GM18526 (cell line): Measurements from ENCODE around the gene RNASEH2A.

Experiments
- POLR2A ChIP-seq: IDR thresholded peaks from 3 replicates; pipeline ENCODE4 v1.6.1; 2011; ENCODE audit not compliant: insufficient read length; ENCODE audit errors: extremely low read depth

The RNASEH2A gene

GRCh38 chr19:12797141-12797587, 9.2 kb upstream of the RNASEH2A start:
- TF ChIP-seq POLR2A = no peak

- no peak for TF ChIP-seq POLR2A
These were observed 6.5 kb upstream of the RNASEH2A start for GRCh38 chr19:12799742-12800465.

- no peak for TF ChIP-seq POLR2A
These were observed 6.0 kb upstream of the RNASEH2A start for GRCh38 chr19:12800466-12800770.

GRCh38 chr19:12800923-12801465, 5.4 kb upstream of the RNASEH2A start:
- TF ChIP-seq POLR2A = no peak

GRCh38 chr19:12801466-12802266, 4.7 kb upstream of the RNASEH2A start, which contains the start of the genes PRDX2 and THSD8:
PRDX2 (minus strand) TSS chr19:12801800; CDS start chr19:12801261, 539 bp downstream.
THSD8 (plus strand) TSS chr19:12802069; CDS start chr19:12802072, 3 bp downstream.
- TF ChIP-seq POLR2A = peak; percentile 96

- no peak for TF ChIP-seq POLR2A
These were observed 3.9 kb upstream of the RNASEH2A start for GRCh38 chr19:12802267-12803106.

GRCh38 chr19:12804051-12804450, 2.3 kb upstream of the RNASEH2A start:
- TF ChIP-seq POLR2A = no peak

GRCh38 chr19:12815088-12815487, 8.7 kb downstream of the RNASEH2A start:
- TF ChIP-seq POLR2A = no peak

GRCh38 chr19:12821761-12822160, 15.4 kb downstream of the RNASEH2A start:
- no peak for TF ChIP-seq POLR2A

- TF ChIP-seq POLR2A = no peak
These were observed 19.1 kb downstream of the RNASEH2A start for GRCh38 chr19:12825254-12826131.

- no peak for TF ChIP-seq POLR2A
These were observed 22.1 kb downstream of the RNASEH2A start for GRCh38 chr19:12828494-12828893.

GRCh38 chr19:12833418-12833737, 27.0 kb downstream of the RNASEH2A start:
- no peak for TF ChIP-seq POLR2A

GRCh38 chr19:12833738-12834565, 27.6 kb downstream of the RNASEH2A start:
- TF ChIP-seq POLR2A = no peak
